HG03103 (cell line): ENCODE data around the gene ZNF132.
"Not testable (repeated sequence)": the region's sequence is repeated elsewhere in the genome, so short reads cannot be mapped to it uniquely, and the experiment has no call there.

Experiments used
- ATAC-seq: cut with Tn5 transposase; IDR thresholded peaks from one replicate; pipeline ENCODE4 v1.9.1; 2021; ENCODE audit warnings: low read depth; ENCODE audit not compliant: unreplicated experiment

ZNF132 gene

GRCh38 chr19:58468216-58468839, 28.4 kb upstream of the ZNF132 start:
- ATAC-seq = no peak

GRCh38 chr19:58466760-58467589, 27.0 kb upstream of the ZNF132 start, which contains the start of gene ZNF324:
ZNF324 (plus strand) TSS chr19:58467080; CDS start chr19:58469186, 2,106 bp downstream.
- ATAC-seq = peak; percentile 93

- ATAC-seq = no peak
Measured at GRCh38 chr19:58466089-58466759, 26.3 kb upstream of the ZNF132 start.

GRCh38 chr19:58460039-58460438, 20.1 kb upstream of the ZNF132 start:
- no peak for ATAC-seq

- ATAC-seq = no peak
Measured at GRCh38 chr19:58456111-58456510, 16.2 kb upstream of the ZNF132 start.

GRCh38 chr19:58455306-58455705, 15.4 kb upstream of the ZNF132 start:
- ATAC-seq = no peak

GRCh38 chr19:58453743-58454142, 13.8 kb upstream of the ZNF132 start:
- no peak for ATAC-seq

- ATAC-seq = peak; percentile 92
Measured at GRCh38 chr19:58451358-58452101, 11.6 kb upstream of the ZNF132 start, which contains the start of gene ZNF324B. ZNF324B (plus strand) TSS chr19:58451622; CDS start chr19:58453702, 2,080 bp downstream.

- peak; percentile 12 for ATAC-seq
Measured at GRCh38 chr19:58450856-58451357, 11.0 kb upstream of the ZNF132 start.

- ATAC-seq = not testable (repeated sequence)
Measured at GRCh38 chr19:58449980-58450379, 10.0 kb upstream of the ZNF132 start.

- not testable (repeated sequence) for ATAC-seq
Measured at GRCh38 chr19:58448860-58449259, 8.9 kb upstream of the ZNF132 start.

GRCh38 chr19:58442986-58443385, 3.0 kb upstream of the ZNF132 start:
- not testable (repeated sequence) for ATAC-seq

- no peak for ATAC-seq
Measured at GRCh38 chr19:58440556-58440955, 603 bp upstream of the ZNF132 start.

GRCh38 chr19:58434217-58434616, 5.7 kb downstream of the ZNF132 start:
- no peak for ATAC-seq

GRCh38 chr19:58429745-58430144, 10.2 kb downstream of the ZNF132 start:
- no peak for ATAC-seq

GRCh38 chr19:58428617-58429016, 11.3 kb downstream of the ZNF132 start:
- ATAC-seq = no peak

- ATAC-seq = no peak
Measured at GRCh38 chr19:58417071-58417470, 22.9 kb downstream of the ZNF132 start.

GRCh38 chr19:58416604-58417003, 23.3 kb downstream of the ZNF132 start:
- no peak for ATAC-seq

- ATAC-seq = no peak
Measured at GRCh38 chr19:58409010-58409790, 30.8 kb downstream of the ZNF132 start.
